ENCODE results near the gene RPLP1.

RPLP1 gene

DNA sequence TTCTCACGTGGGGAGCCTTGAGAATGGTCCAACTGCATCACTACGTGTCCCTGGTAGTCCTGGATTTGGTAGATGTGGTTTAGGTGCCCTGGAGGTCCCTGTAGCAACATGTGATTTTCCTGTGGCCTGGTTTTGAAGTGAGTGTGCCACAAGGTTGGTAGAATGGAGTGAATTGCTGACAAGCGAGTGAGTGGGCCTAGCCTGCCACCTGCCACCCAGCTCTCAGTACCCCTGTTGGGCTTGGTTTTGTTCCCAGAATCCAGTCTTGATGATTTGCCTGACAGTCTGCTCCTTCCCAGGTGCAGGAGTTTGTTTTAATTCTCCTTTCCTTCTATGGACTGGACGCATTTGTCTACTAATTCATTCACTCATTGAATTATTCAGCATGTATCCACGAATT lies 19.4 kb downstream of the RPLP1 start:
- no peak for DNase-seq

GRCh38 chr15:69472562-69472961 lies 19.9 kb downstream of the RPLP1 start:
- no peak for DNase-seq

GRCh38 chr15:69474291-69474690 lies 21.7 kb downstream of the RPLP1 start:
- no peak for DNase-seq

GRCh38 chr15:69474846-69475455 lies 22.3 kb downstream of the RPLP1 start:
- DNase-seq: no peak

DNA sequence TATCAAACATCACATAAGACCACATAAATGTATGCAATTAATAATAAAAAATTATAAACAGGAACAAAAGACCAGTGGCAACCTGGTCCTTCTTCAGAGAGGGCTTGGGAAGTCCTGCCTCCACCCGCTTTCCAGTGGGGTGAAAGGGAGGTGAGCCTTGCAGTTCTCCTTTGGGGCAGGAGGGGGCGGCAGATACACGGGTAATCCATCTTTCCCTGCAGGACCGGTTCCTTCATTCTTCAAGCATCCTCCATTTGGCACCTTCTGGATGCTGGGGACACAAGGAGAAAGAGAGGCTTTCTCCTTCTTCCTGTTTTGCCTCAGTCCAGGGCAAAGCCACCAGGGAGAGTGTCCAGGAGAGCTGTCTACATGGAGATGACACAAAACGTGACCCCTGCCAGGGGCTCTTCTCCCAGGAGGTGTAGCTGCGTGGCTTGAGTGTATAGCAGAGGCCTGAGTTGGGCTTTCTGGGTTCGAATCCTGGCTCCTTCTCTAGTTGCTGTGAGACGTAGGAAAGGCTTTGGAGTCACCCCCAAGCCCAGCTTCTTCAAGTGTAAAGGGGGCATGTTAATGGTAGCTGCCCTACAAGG lies 23.2 kb downstream of the RPLP1 start:
- peak; percentile 66 for DNase-seq

GRCh38 chr15:69476704-69477473 lies 24.3 kb downstream of the RPLP1 start:
- DNase-seq: no peak

DNA sequence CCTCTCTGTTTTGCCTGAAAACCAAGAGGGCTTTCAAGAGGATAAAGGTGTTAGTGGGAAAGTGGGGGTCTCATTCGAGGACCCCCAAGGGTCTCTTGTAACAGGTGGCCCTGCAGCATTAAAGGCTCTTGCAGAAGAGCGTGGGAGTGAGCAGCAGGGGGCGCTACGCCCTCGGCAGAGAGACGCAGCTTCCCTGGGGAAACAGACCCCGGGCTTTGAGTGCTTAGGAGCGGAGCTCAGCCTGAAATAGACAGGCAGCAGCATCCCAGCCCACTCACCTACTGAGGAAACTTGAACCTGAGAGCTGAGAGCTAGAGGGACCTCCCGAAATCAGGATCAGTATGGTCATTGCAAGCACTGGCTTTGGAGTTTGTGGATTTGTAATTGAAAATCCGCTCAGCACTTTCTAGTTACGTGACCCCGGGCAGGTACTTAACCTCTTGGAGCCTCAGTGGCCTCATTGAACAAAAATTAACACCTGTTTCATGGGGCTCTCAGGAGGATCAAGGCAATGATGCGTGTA lies 25.7 kb downstream of the RPLP1 start:
- DNase-seq: peak; percentile 51

DNA sequence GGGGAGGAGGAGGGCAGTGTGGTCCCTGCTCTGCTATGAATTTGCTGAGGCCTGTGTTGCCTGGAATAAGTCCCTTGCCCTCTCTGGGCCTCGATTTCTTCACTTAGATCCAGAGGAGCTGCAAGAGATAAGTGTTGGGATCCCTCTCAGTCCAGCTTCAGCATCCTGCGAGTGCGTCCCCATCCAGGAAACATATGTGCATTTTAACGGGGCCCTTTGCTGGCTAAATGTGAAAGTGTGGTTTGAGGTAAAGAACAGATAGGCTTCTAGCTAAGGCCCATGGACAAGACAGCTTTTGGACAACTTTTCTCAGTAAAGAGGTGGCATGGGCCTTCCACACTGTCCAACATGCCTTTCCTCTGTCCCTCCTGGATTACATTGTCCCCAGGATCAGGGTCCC lies 26.5 kb downstream of the RPLP1 start:
- no peak for DNase-seq

DNA sequence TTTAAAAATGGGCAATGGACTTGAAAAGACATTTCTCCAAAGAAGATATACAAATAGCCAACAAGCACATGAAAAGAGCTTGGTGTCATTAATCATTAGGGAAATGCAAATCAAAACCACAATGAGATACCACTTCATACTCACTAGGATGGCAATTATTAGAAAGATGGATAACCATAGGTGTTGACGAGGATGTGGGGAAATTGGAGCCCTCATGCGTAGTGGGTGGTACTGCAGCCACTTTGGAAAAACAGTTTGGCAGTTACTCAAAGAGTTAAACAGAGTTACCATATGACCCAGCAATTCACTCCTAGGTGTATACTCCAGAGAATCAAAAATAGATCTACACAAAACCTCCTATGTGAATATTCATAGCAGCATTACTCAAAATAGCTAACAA lies 27.4 kb downstream of the RPLP1 start:
- DNase-seq: no peak

DNA sequence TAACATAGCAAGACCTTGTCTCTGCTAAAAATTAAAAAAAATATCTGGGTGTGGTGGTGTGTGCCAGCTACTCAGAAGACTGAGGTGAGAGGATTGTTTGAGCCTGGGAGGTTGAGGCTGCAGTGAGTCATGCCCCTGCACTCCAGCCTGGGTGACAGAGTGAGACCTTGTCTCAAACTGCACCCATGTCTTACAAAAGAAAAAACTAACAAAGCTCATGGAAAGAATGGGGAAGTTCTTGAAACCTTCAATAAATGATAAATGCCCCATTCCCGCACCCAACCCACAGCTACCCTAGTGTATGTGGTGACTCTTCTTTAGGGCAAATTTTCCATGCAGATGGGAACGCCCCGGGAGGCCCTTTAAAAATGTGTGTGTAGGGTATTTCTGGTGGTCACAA lies 28.3 kb downstream of the RPLP1 start:
- no peak for DNase-seq

DNA sequence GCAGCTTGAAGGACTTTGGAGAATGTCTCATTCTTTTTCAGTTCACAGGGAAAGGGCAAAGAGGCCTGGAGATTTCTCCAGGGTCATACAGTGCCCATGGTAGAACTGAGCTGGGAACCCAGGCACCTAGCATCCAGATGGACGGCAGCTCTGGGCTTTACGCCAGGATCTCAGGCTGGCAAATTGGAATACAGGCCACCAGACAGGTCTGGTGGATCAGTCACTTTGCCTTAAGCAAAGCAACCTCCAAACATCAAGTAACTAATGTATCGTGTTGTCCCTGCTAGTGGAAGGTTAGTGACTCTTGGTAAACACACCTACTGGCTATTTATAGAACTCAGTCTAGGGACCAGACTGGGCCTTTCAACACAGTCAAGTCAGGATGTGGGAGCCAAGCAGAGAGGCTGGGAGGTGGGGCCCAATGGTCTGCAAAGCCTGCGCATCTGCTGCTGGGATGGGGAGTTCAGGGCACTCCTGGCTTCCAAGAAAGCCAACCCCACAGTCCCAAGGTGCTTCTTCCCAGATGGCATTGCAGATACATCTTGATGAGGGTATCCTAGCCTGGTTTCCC lies 30.2 kb downstream of the RPLP1 start:
- no peak for DNase-seq

DNA sequence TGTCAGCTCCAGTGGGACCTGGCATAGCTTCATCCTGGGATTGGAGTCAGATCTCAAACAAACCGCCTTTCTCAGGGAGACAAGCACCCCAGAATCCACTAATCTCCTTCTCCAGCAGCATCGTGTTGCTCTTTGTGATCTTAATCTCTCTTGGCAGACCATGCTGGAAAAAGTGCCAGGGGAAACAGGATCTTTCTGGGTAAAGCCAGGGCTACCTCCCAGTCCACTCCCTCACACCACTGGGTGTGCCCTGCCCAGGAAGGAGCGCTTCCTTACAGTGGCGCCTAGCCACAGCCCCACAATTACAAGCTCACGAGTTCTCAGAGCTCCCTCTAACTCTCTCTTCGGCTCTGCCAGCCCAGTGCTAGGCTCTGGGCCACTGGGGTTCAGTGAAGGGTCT lies 32.2 kb downstream of the RPLP1 start:
- peak; percentile 36 for DNase-seq

- DNase-seq: no peak
Measured at GRCh38 chr15:69486481-69487110, 34.0 kb downstream of the RPLP1 start.

- no peak for DNase-seq
Measured at GRCh38 chr15:69489073-69489571, 36.5 kb downstream of the RPLP1 start.

DNA sequence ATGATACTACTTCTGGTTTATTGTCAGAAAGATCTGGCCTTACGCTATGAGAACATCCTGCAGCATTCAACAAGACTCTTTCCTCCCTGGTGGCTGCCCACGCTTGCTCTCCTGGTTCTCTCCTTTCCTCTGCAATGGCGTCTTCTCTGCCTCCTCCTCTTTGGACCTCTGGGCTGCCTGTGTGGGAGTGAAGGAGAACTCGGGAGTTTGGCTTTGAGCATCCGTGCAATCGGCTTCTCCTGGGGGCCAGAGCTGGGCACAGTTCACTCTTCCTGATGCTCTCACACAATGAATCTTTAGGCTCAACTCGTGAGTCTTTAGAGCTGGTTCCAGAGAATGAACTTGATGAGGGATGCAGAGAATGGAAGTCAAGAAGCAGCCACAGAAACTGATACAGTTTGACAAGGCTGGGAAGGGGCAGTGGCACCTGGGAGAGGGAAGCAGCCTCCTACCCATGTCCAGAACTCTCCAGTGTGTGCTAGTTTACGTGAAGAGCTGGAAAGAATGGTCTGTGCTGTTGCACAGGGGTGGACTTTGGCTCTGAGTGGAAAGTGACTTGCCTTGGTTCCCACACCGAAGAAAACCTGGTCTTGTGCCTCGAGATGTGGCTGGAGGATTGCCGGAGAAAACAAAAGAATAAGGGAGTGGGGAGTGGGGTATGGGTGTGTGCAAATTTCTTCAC lies 37.9 kb downstream of the RPLP1 start:
- no peak for DNase-seq

DNA sequence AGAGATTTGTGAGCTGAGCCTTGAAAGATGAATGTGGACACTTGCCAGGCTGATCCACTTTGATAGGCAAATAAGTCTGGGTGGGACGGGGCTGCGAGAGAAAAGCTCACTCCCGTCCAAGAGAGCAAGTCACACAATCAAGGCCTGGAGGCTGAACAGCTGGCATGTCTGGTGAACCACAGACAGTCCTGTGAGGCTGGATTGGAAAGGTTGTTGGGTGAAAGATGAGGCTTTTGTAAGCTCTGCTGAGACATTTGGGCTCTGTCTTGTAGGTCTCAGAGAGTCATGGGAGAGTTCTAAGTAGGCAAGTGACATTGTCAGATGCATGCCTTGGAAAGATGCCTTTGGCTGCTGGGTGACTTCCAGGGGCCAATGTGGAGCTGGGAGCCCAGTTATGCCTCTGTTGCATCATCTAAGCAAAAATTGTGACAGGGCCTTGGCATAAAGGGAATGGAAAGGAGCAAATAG lies 38.5 kb downstream of the RPLP1 start:
- no peak for DNase-seq

DNA sequence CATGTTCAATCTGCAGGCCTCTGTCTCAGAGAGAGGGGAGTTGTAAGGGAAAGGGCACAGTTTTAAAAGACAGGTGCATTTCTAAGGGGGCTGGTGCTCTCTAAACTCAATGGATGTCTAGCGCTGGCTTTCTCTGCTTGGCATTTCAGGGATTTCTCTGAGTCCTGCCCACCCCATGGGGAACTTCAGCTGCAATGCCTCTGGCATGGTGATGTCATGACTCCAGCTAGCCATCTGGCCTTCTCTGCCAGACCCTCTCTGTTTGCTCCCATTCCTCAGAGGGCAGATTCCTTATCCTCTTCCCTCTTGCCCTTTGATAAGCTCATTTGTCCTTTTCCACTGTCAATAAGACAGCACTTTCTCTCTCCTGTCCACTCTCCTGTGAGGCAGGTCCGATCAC lies 40.8 kb downstream of the RPLP1 start:
- DNase-seq: no peak

- DNase-seq: no peak
Measured at GRCh38 chr15:69496001-69496400, 43.4 kb downstream of the RPLP1 start.

- no peak for DNase-seq
Measured at GRCh38 chr15:69497076-69497475, 44.5 kb downstream of the RPLP1 start.

DNA sequence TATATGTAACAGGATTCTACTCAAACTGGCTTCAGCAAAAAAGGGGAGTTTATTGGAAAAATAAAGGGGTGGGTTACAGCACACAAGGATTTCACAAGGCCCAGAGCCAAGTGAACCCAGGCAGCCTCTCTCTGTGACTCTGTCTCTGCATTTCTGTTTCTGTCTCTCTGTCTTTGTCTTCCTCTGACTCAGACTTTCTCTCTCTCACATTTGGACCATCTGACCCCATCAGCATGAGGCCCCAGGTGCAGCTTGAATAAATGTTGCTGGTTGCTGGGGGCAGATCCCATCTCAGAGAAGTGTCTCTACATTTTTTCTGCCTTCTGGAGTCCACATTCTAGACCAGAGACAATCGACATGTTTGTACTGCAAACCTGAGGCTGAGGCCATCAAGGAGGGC lies 45.0 kb downstream of the RPLP1 start:
- no peak for DNase-seq

DNA sequence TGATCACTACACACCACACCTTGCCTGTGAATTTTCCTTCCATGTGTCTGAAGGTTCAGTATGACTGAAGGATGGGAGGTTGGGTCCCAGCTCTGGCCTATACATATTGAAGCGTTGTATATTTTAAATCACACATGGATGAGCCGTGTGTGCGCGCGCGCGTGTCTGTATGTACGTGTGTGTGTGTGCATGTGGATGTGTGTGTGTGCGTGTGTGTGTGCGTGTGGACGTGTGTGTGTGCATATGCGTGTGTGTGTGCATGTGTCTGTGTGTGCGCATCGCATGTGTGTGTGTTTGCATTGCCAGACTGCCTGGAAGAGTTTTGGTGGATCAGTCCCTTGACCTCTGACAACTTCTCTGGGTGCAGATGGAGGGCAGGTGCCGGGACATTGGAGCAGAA lies 45.7 kb downstream of the RPLP1 start:
- no peak for DNase-seq

DNA sequence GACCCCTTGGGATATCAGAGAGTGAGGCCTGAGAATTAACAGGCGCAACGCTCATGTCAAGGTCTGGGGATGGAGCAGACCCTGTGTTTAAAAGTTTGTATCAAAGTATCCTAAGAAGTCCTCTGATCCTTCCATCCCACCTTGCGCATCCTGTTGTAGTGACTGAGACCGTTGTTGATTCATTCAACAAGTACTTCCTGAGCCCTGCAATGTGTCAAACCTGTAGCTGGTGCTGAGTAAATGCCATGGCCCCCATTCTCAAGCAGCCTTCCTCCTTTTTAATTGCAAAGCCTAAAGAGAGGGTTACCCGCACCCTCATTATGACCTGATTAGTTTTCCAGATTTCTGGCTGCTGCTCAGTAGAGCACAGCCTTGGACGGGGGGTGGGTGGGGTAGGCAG lies 46.4 kb downstream of the RPLP1 start:
- no peak for DNase-seq
